NCI-H2196 treated with DMSO at 0.1 percent for 48 hours (cell line): ENCODE results near the gene INSIG1.

Experiments used
- DNase-seq: peaks from one replicate; lab custom pipeline; 2025; ENCODE audit not compliant: unreplicated experiment; lab: John Stamatoyannopoulos, UW

INSIG1 gene

GRCh38 chr7:155297517-155298287, at the start of gene INSIG1:
Gene INSIG1 (plus strand): TSS chr7:155297878. CDS start chr7:155298286, 408 bp downstream.
- DNase-seq, result peak; percentile 53

GRCh38 chr7:155248366-155248756, 49.3 kb upstream of the INSIG1 start:
- no peak for DNase-seq

- no peak for DNase-seq
Measured at GRCh38 chr7:155251831-155252230, 45.8 kb upstream of the INSIG1 start.

GRCh38 chr7:155252444-155252887, 45.2 kb upstream of the INSIG1 start:
- DNase-seq, result no peak

GRCh38 chr7:155252892-155253501, 44.7 kb upstream of the INSIG1 start:
- DNase-seq, result no peak

- DNase-seq, result no peak
Measured at GRCh38 chr7:155254018-155254417, 43.7 kb upstream of the INSIG1 start.

- no peak for DNase-seq
Measured at GRCh38 chr7:155255071-155255470, 42.6 kb upstream of the INSIG1 start.

- no peak for DNase-seq
Measured at GRCh38 chr7:155255621-155256020, 42.1 kb upstream of the INSIG1 start.

- DNase-seq, result no peak
Measured at GRCh38 chr7:155256081-155256760, 41.5 kb upstream of the INSIG1 start.

GRCh38 chr7:155256761-155257481, 40.8 kb upstream of the INSIG1 start:
- no peak for DNase-seq

- no peak for DNase-seq
Measured at GRCh38 chr7:155257482-155258225, 40.0 kb upstream of the INSIG1 start.

GRCh38 chr7:155258226-155258560, 39.5 kb upstream of the INSIG1 start:
- no peak for DNase-seq

GRCh38 chr7:155259866-155260497, 37.7 kb upstream of the INSIG1 start:
- DNase-seq, result no peak

- DNase-seq, result no peak
Measured at GRCh38 chr7:155260498-155260872, 37.2 kb upstream of the INSIG1 start.

GRCh38 chr7:155261031-155261985, 36.4 kb upstream of the INSIG1 start:
- DNase-seq, result no peak

GRCh38 chr7:155262031-155262430, 35.6 kb upstream of the INSIG1 start:
- DNase-seq, result no peak

- no peak for DNase-seq
Measured at GRCh38 chr7:155263051-155263450, 34.6 kb upstream of the INSIG1 start.

GRCh38 chr7:155263581-155264143, 34.0 kb upstream of the INSIG1 start:
- no peak for DNase-seq

- DNase-seq, result no peak
Measured at GRCh38 chr7:155265144-155265543, 32.5 kb upstream of the INSIG1 start.
